GM18870 (cell line): ENCODE data around the gene RPL36.
"Not testable (repeated sequence)": the region's sequence is repeated elsewhere in the genome, so short reads cannot be mapped to it uniquely, and the experiment has no call there.

ENCODE experiments used
- ATAC-seq: cut with Tn5 transposase; IDR thresholded peaks from one replicate; pipeline ENCODE4 v1.9.1; 2021; ENCODE audit warnings: moderate library complexity; ENCODE audit not compliant: unreplicated experiment

Gene RPL36

DNA sequence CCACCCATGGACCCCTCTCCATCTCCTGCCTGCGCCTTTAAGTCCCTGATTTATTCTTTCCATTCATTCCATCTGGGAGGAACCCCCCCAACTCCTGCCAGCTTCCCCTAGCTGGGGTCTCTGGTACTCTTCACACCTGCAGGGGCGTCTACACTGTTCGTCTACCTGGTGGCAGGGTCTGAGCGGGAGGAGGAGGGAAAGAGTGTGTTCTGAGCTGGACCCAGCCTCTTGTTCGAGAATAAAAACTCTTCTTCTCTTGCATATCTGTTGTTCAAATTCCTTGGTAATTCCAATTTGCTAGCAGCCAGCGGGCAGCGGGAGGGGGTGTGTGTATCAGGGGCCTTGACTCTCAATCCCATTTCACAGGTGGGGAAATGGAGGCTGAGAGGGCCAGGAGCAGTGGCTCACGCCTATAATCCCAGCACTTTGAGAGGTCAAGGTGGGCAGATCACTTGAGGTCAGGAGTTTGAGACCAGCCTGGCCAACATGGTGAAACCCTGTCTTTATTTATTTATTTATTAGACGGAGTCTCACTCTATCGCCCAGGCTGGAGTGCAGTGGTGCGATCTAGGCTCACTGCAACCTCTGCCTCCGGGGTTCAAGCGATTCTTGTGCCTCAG is 1.7 kb upstream of the RPL36 start:
- not testable (repeated sequence) for ATAC-seq

DNA sequence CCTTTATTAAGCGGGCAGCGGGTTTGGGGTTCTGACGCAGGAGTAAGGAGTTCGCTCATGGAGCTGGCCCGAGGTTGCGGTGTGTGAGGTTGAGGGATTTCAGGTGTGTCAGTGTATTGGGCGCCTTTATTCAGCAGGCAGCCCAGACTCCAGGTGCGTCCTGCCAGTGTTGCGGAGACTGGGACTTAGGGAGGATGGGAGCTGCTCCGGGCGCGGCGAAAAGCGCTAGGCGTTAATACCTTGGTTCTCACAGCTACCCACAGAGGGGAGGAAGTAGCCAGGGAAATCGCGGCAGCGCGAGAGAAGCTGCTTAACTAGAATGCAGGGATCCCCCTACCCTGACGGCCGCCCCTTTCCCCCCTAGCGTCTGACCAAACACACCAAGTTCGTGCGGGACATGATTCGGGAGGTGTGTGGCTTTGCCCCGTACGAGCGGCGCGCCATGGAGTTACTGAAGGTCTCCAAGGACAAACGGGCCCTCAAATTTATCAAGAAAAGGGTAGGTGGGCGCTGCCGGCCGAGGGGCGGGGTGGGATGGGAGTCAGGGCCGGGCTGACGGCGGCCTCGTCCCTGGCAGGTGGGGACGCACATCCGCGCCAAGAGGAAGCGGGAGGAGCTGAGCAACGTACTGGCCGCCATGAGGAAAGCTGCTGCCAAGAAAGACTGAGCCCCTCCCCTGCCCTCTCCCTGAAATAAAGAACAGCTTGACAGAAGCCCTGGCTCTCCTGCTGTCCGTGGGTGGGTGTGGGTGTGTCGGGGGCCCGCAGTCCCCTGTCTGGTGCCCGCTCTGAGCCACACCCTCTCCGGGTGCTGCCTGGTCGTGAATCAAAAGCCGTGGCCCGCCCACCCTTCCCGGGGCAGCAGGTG is 1.1 kb downstream of the RPL36 start:
- no peak for ATAC-seq

DNA sequence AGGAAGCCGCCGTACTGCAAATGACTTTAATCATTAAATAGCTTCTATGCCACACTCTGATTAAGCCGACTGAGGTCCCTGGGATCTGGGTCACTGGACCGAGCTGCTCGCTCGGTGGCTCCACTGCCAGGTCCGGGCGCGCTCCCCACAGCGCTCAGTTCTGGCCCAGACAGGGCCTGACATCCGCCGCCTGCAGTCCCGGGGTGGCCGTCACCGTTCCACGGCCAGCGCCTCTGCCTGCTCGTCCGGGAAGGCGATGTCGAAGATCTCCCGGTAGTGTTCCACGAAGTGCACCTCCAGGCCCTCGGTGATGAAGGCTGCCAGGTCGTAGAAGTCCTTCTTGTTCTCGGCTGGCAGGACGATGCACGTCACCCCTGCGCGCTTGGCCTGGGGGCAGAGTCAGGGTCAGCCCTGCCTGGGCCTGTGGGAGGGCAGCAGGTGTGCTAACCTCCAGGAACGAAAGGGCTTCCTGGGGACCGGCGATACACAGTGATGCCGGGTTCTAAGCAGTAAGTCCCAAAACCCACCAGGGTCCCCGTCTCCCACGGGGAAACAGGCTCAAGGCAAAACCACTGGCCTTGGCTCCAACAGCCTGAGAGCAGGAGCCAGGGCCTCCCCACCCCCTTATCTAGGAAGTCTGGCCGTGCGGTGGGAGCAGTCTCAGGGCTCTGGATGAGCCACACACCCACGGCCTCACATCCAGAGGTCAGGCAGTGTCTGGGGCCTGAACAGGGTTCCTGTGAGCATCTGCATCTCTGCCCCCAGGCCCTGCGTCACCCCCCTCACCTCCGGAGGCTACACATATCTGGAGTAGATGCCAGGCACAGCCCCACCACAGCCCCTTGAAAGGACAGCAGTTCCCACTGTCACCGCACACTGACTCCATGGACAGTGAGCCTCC is 2.0 kb downstream of the RPL36 start:
- no peak for ATAC-seq

DNA sequence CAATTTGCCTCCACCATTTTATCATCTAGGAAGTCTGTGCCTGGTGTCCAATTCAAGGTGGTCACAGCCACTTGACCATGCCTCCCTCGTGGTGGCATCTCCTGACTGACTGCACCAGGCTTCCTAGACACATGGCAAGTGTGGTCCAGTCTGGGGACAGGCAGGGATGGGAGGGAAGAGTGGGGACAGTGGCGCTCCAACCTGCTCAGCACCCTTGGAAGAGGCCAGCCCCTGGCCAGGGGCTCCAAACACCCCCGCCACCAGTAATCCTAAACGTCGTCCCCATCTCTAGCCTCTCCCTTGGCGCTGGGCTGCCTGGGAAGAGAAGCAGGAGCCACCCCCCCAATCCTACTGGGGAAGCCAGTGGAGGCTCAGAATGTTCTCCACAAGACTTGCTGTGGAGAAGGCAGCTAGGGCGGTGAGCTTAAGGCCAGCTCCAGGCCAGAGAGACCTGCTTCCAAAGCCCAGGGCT is 2.7 kb downstream of the RPL36 start:
- no peak for ATAC-seq

DNA sequence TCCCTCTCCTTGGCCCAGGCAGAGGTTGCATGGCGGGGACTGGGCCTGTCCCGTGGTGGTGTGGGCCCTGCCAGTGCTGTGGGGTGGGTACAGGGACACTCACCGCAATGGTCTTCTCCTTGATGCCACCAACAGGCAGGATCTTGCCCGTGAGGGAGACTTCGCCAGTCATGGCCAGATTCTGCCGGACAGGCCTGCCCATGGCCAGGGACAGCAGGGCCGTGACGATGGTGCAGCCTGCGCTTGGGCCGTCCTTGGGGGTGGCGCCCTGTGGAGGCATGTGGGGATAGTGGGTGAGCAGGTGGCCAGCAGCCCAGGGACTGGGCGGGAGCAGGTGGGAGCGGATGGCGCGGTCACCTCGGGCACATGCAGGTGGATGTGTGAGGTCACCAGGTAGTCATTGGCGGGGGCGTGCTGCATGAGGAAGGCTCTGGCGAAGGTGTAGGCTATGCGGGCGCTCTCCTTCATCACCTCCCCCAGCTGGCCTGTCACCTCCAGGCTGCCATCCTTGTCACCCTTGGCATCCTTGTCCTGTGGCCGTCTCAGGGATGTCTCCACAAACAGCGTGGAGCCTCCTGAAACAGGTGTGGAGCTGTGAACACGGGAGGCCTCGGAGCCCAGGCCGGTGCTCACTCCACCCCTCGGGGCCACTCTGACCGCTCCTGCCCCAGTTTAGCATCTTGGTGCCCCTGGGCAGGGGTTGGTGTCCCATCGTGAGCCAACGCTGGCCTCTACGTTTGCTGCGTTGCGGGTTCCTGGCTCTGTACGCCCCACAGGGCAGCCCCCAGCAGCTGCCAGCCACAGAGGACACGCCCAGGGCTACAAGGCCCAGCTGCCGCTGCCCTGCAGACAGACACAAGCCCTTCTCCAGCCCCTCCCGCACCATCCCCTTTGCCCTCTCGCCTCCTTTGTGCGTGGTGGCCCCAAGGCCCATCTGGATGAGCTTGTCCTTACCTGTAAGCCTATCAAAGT is 3.4 kb downstream of the RPL36 start:
- ATAC-seq, result no peak

DNA sequence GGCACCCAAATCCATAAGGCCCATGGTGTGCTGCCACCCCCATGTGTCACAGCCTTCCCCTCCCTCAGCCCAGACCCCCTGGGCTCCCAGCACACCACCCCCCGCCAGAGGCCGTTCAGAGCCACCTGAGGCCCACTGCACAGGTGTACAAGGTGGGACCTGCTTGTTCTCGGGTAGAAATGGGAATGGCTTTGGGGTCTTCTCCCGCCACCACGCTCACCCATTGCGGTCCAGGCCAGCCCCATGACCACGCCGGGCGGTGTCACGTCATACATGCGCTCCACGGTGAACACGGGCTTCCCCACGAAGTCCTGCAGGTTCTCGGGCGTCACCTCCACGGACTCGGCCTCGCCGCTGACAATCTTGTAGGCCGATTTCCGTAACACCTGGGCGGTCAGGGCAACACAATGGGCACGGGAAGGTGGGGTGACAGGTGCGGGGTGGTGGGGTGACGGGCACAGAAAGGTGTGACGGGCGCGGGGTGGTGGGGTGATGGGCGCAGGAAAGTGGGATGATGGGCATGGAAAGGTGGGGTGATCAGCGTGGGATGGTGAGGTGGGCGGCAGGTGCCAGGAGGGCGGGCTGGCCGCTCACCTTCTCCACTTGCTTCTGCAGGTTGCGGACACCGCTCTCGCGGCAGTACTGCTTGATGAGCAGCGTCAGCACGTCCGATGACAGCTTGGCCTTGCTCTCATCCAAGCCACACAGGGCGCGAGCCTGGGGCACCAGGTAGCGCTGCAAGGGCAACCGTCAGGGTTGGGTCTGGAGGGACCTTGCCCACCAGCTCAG is 4.3 kb downstream of the RPL36 start:
- ATAC-seq, result no peak

DNA sequence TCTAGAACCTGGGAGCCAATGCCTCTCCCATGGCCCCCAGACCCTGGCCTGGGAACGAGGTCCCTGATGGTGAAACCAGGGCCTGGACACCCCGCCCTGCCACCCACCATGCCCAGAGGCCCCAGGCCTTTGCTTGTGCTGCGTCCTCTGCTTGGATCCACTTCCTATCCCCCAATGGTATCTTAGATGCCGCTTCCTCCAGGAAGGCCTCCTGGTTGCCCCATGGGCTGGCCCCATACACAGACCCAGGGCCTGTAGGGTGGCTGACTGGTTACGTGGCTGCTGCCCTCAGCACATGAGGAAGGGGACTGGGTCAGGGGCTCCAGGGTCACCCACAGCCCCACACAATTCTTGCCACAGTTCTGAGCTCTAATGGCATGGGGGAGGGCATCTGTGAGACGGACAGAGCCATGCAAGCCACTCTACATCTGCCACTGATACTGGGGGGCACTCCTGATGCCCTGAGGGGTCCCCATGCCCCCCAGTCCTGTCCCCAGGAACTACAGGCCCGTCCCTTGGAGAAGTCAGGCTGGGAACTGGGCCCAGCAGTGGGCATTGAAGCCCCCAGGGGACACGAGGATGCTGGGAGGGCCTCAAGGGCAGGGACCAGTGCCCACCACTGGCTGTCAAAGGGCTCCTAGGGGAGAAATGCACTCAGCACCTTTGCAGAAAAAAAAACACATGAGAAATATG is 5.0 kb downstream of the RPL36 start:
- ATAC-seq, result no peak

DNA sequence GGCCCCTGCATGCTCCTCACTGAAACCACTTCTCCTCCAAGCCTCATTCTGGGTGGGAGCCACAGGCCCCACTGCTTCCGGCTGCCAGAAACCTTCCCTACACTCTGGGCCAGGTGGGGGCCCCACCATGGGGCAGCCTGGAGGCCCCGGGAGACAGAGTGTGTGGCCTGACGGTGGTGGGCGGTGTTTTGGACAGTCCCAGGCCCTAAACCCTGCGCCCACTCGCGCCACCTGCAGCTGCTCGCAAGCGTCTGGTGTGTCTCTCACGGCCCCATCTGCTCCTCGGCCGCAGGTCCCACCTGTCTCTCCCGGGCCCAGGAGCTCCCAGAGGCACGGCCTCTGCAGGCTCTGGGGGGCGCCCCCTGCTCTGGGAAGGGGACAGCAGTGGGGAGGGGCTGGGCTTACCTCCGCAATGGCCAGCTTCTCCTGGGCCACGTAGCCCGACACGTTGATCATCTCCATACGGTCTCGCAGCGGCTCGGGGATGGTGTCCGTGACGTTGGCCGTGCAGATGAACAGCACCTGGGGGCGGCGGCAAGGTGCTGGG is 5.6 kb downstream of the RPL36 start:
- ATAC-seq, result no peak

DNA sequence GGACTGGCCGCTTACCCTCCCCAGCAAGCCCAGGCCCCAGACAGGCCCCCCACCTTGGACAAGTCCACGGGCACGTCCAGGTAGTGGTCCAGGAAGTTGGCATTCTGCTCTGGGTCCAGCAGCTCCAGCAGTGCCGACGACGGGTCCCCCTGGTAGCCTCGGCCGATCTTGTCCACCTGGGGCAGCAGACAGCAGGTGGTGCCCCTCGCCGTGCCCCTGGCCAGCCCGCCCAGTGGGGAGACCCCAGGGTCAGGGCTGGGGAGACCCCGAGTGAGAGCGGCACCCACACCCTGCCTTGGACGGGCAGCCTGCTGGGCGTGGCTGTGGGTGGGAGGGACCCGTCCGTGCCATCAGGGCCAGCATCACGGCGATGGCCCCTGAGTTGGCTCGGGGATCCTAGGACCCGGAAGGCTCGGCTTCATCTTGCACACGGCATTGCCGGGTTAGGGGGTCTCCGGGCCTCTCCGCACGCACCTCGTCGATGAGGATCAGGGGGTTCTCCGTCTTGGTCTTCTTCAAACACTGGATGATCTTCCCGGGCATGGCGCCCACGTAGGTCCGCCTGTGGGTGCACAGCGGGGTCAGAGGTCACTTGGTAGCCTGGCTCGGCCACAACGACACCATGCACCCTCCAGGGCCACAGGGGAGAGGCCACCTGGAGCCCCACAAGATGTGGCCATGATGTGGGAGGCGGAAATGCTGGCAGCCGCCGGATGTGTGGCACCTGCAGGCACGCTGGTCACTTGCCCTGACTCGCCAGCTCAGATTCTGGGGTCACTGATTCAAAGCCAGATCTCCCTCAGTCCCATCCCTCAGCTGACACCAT is 6.3 kb downstream of the RPL36 start:
- ATAC-seq, result no peak

DNA sequence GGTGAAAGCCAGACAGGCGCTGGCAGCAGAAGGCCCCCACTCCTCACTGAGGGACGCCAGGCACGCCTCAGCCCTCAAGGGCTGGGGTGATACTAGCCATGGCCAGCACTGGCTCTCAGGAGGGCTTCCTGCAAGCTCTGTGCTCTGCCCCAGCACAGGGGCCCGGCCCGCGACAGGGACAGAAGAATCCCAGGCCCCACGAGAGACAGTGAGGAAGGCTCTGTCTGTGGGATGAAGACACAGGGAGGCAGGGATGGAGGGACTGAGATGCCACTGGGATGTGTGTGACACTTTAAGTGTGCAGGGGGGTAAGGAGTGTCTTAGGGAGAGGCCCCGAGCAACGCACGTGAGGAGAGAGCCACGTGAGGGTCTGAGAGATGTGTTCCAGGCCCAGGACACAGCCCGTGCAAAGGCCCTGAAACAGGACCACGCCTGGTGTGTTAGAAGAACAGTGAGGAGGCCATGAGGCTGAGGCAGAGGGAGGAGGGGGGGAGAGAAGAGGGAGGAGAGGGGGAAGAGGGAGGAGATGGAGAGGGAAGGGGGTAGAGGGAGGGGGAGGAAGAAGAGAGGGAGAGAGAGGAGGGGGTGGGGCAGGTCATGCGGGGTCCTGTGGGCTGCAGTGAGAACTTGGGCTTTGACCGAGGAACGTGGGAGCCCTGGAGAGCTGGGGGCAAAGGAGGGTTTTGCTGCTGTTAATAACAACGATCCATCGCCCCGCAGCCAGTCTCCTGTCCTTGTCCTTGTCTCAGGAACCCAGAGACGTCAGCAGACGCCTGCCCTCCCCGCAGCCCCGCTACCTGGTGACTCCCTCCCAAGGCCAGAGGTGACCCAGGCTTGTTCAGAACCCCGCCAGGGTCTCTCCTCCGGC is 7.2 kb downstream of the RPL36 start:
- ATAC-seq, result no peak

DNA sequence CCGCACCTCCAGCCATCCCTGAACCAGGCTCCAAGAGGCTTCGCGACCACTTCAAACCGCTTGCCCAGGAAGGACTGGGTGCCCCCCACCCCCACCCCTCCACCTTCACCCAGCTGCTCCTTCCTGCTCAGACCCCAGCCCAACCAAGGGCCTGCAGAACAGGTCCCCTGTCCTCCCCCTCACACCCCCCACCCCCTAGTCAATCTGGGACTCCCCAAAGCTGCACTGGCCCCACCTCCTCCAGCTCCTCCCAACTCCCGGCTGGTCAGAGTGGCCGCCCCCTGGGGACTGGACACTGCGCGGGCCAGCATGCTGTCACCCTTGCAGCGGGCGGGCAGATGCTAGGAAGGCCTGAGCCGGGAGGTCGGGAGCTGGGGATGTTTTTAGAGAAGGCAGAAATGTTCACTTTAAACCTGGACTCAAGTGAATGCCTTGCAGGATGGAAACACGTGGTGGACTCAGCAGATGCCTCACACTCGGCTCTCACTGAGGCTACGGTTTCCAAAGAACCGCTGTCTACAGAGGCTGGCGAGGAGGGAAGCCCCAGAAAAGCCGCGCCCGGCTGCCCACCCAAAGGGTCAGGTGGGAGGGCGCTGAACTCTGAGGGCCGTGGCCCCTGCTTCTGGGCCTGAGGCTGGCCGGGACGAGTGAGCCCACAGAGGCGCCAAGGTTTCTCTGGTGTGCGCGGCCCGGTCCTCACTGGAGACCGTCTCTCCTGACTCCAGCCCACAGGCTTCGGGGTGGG is 8.0 kb downstream of the RPL36 start:
- no peak for ATAC-seq

DNA sequence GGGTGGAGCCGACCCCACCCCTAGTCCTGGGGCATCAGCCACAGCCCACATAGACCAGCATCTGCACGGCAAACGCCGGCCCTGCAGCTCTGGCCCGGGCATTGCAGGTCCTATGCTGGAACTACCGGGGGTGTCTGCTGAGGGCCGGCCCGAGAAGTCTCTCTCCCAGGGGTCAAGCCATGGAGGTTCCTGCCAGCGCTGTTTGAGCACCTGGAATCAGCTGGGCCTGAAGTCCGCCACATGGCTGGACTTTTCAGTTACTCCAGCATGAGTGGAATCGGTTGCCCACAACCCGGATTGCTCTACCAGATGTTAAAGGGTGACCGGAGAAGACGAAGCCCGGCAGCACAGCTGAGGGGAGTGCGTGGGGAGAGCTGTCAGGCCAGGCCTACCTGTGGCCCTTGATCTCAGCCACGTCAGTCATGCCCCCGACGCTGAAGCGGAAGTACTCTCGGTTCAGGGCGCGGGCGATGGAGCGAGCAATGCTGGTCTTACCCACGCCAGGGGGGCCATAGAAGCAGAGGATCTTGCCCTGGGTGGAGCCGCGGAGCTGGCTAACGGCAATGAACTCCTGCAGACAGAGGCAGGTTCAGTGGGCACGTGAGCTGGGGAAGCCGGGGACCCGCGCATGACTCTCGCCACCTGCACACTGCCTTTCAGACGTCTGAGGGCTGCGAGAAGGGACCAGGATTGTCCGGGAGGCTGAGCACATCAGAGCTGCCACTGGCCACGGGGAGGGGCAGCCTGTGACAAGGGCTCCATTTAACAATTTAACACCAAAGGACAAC is 8.7 kb downstream of the RPL36 start:
- no peak for ATAC-seq

DNA sequence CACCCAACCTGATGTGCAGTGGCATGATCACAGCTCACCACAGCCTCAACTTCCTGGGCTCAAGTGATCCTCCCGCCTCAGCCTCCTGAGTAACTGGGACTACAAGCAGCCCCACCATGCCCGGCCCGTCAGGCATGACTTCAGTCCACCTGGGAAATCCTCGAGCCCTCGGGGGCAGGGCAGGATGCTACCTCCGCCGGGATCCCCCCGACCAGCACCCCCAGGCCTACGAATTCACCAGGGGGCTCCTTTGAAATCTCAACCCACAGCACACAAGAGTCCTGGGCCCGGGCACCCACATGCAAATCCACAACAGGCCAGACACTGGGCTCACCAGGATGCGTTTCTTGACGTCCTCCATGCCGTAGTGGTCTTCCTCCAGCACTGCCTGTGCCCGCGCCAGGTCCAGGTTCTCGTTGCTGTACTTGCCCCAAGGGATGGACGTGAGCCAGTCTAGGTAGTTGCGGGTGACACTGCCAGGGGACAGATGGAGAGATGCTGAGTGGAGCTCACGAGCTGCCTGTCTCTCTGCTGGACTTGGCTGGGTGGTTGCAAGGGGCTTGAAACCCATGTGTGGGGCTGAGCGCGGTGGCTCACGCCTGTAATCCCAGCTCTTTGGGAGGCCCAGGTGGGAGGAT is 10.5 kb downstream of the RPL36 start:
- no peak for ATAC-seq

DNA sequence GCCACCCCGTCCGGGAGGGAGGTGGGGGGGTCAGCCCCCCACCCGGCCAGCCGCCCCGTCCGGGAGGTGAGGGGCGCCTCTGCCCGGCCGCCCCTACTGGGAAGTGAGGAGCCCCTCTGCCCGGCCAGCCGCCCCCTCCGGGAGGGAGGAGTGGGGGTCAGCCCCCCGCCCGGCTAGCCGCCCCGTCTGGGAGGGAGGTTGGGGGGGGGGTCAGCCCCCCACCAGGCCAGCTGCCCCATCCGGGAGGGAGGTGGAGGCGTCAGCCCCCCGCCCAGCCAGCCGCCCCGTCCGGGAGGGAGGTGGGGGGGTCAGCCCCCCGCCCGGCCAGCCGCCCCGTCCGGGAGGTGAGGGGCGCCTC is 11.9 kb downstream of the RPL36 start:
- ATAC-seq, result not testable (repeated sequence)
